ENCODE measurements around the gene AKAP9. TPM values are rescaled to one million over a fixed set of nuclear protein-coding genes. Genes with fewer than 3 reads are reported as not detected.
"Not testable (repeated sequence)": the region's sequence is repeated elsewhere in the genome, so short reads cannot be mapped to it uniquely, and the experiment has no call there.

The AKAP9 gene
- total RNA-seq, 2 experiments from 2014 or later: 21.8 to 23.6 TPM

GRCh38 chr7:91961816-91962215 is 21.2 kb downstream of the AKAP9 start:
- DNase-seq: no peak
- Mint-ChIP-seq H3K27me3 (no peaks in the 10 kb centered on the region), H3K4me3 (no peak overlapping the region), H3K9me3 (peaks cover 5% of the 10 kb centered on the region), H3K36me3 (peaks cover 10% of the 10 kb centered on the region), H3K4me1 (peaks cover 12% of the 10 kb centered on the region), H3K27ac (no peak overlapping the region)

GRCh38 chr7:91962419-91962818 is 21.8 kb downstream of the AKAP9 start:
- no peak overlapping the region for H3K27ac Mint-ChIP-seq
- H3K4me3 Mint-ChIP-seq: no peak overlapping the region
- DNase-seq: no peak
- H3K9me3 Mint-ChIP-seq: peaks cover 5% of the 10 kb centered on the region
- H3K4me1 Mint-ChIP-seq: peaks cover 18% of the 10 kb centered on the region
- H3K36me3 Mint-ChIP-seq: peaks cover 15% of the 10 kb centered on the region
- H3K27me3 Mint-ChIP-seq: no peaks in the 10 kb centered on the region

DNA sequence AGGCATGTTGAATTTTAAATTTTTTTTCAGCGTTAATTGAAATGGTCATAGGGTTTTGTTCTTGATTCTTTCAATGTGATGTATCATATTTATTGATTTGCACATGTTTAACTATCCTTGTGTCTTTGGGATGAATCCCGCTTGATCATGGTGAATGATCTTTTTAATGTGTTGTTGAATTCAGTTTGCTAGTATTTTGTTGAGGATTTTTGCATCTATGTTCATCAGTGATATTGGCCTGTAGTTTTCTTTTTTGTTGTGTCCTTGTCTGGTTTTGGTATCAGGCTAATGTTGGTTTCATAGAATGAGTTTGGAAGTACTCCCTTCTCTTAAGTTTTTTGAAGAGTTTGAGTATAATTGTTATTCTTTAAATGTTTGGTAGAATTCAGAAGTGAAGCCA is 26.9 kb downstream of the AKAP9 start:
- not testable (repeated sequence) for DNase-seq, H3K9me3 Mint-ChIP-seq, H3K4me3 Mint-ChIP-seq, H3K27me3 Mint-ChIP-seq, H3K27ac Mint-ChIP-seq
- H3K36me3 Mint-ChIP-seq: peaks cover 17% of the 10 kb centered on the region
- H3K4me1 Mint-ChIP-seq: peaks cover 31% of the 10 kb centered on the region

GRCh38 chr7:91973639-91974038 is 33.0 kb downstream of the AKAP9 start:
- Mint-ChIP-seq H3K27ac (no peak overlapping the region), H3K9me3 (no peaks in the 10 kb centered on the region), H3K4me1 (peaks cover 12% of the 10 kb centered on the region), H3K36me3 (peaks cover 4% of the 10 kb centered on the region), H3K4me3 (no peak overlapping the region), H3K27me3 (no peaks in the 10 kb centered on the region)
- DNase-seq: no peak

DNA sequence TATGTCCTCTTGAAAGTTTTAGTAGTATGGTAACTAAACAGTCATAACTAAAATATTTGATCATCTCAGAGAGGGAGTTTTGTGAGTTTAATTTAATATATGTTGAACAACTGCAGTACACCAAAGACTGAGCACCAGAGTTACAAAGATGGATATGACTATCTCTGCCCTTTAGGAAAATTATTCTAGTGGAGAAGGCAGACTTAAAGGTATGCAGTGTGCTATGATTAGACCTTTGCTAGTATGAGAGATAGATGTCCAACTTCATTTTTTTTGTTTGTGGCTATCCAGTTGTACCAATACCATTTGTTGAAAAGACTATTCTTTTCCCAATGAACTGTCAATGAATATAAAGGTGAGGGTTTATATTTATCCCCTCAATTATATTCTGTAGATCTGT is 33.4 kb downstream of the AKAP9 start:
- peaks cover 5% of the 10 kb centered on the region for H3K36me3 Mint-ChIP-seq
- no peaks in the 10 kb centered on the region for H3K9me3 Mint-ChIP-seq
- no peaks in the 10 kb centered on the region for H3K27me3 Mint-ChIP-seq
- H3K4me3 Mint-ChIP-seq: no peak overlapping the region
- no peak for DNase-seq
- peaks cover 12% of the 10 kb centered on the region for H3K4me1 Mint-ChIP-seq
- no peak overlapping the region for H3K27ac Mint-ChIP-seq

- peaks cover 2% of the 10 kb centered on the region for H3K4me1 Mint-ChIP-seq
- H3K36me3 Mint-ChIP-seq: peaks cover 7% of the 10 kb centered on the region
- no peak overlapping the region for H3K4me3 Mint-ChIP-seq
- DNase-seq: no peak
- no peak overlapping the region for H3K27ac Mint-ChIP-seq
- no peaks in the 10 kb centered on the region for H3K9me3 Mint-ChIP-seq
- H3K27me3 Mint-ChIP-seq: no peaks in the 10 kb centered on the region
Measured at GRCh38 chr7:91976743-91977142, 36.1 kb downstream of the AKAP9 start.

GRCh38 chr7:91979590-91979989 is 38.9 kb downstream of the AKAP9 start:
- H3K4me3 Mint-ChIP-seq: peak overlapping the region; percentile 34
- H3K4me1 Mint-ChIP-seq: peaks cover 10% of the 10 kb centered on the region
- H3K9me3 Mint-ChIP-seq: peaks cover 11% of the 10 kb centered on the region
- no peak for DNase-seq
- no peaks in the 10 kb centered on the region for H3K27me3 Mint-ChIP-seq
- no peak overlapping the region for H3K27ac Mint-ChIP-seq
- peaks cover 25% of the 10 kb centered on the region for H3K36me3 Mint-ChIP-seq

DNA sequence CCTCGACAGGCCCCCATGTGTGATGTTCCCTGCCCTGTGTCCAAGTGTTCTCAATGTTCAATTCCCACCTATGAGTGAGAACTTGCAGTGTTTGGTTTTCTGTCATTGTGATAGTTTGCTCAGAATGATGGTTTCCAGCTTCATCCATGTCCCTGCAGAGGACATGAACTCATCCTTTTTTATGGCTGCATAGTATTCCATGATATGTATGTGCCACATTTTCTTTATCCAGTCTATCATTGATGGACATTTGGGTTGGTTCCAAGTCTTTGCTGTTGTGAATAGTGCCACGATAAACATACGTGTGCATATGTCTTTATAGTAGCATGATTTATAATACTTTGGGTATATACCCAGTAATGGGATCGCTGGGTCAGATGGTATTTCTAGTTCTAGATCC is 41.7 kb downstream of the AKAP9 start:
- Mint-ChIP-seq H3K4me1 (peaks cover 13% of the 10 kb centered on the region), H3K36me3 (peaks cover 40% of the 10 kb centered on the region), H3K9me3 (peaks cover 11% of the 10 kb centered on the region)
- not testable (repeated sequence) for H3K27me3 Mint-ChIP-seq, H3K4me3 Mint-ChIP-seq, DNase-seq, H3K27ac Mint-ChIP-seq

DNA sequence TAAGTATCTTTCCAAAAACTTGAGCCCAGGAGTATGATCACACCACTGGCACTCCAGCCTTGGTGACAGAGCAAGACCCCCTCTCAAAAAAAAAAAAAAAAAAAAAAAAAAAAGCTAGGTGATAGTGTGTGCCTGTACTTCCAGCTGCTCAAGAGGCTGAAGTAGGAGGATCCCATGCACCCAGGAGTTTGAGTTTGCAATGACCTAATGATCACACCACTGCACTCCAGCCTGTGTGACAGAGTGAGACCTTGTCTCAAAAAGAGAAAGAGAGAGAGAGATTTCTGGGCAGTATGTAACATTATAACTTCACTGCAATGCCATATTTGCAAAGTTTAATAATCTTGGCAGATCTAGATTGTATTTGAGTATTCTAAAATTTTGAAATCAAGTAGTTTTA is 47.6 kb downstream of the AKAP9 start:
- no peak for DNase-seq
- peaks cover 3% of the 10 kb centered on the region for H3K9me3 Mint-ChIP-seq
- no peaks in the 10 kb centered on the region for H3K27me3 Mint-ChIP-seq
- H3K36me3 Mint-ChIP-seq: peaks cover 30% of the 10 kb centered on the region
- peaks cover 14% of the 10 kb centered on the region for H3K4me1 Mint-ChIP-seq
- H3K27ac Mint-ChIP-seq: no peak overlapping the region
- no peak overlapping the region for H3K4me3 Mint-ChIP-seq

DNA sequence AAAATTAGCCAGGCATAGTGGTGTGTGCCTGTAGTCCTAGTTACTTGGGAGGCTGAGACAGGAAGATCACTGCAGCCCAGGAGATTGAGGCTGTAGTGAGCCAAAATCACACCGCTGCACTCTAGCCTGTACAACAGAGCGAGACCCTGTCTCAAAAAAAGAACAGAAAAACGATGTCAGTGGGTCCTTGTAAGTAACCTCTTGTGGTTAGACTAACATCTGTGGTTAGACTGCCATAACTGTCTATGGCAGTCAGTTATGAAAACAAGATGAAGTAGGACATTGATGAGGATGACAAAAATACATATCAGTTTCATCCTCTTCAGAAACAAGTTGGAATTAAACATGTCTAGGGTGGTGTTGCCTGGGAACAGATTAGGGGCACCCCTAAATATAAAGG is 53.3 kb downstream of the AKAP9 start:
- Mint-ChIP-seq H3K4me3 (no peak overlapping the region), H3K27me3 (no peaks in the 10 kb centered on the region), H3K4me1 (no peaks in the 10 kb centered on the region), H3K27ac (no peak overlapping the region), H3K36me3 (peaks cover 21% of the 10 kb centered on the region), H3K9me3 (no peaks in the 10 kb centered on the region)
- DNase-seq: no peak

DNA sequence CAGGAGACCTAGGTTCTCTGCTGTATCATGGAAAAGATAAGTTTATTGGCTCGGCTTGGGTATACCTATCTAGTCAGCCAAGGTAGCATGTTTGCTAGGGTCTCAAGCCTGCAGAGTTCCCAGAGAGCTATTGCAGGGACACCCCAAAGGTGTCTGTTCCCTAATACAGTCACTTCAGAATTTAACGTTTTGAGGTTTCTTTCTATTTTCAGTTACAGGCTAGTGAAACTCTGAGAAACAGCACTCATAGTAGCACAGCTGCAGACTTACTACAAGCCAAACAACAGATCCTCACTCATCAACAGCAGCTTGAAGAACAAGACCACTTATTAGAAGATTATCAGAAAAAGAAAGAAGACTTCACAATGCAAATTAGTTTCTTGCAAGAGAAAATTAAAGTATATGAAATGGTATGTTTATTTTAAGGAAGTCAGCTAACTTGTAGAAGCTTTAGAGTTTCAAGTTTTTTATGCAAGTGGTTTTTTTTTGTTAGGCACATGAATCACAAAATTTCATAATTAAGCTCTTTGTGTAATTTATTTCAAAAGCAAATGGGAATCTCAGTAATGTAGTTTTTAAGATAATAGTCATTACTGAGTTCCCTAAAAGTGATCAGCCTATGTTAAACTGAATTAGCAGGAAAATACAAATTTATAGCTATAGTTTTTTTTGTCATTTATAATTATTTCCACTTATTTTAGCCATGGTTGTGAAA is 54.9 kb downstream of the AKAP9 start:
- Mint-ChIP-seq H3K36me3 (peaks cover 23% of the 10 kb centered on the region), H3K9me3 (no peaks in the 10 kb centered on the region), H3K4me3 (no peak overlapping the region), H3K27me3 (no peaks in the 10 kb centered on the region), H3K27ac (no peak overlapping the region), H3K4me1 (no peaks in the 10 kb centered on the region)
- DNase-seq: no peak

DNA sequence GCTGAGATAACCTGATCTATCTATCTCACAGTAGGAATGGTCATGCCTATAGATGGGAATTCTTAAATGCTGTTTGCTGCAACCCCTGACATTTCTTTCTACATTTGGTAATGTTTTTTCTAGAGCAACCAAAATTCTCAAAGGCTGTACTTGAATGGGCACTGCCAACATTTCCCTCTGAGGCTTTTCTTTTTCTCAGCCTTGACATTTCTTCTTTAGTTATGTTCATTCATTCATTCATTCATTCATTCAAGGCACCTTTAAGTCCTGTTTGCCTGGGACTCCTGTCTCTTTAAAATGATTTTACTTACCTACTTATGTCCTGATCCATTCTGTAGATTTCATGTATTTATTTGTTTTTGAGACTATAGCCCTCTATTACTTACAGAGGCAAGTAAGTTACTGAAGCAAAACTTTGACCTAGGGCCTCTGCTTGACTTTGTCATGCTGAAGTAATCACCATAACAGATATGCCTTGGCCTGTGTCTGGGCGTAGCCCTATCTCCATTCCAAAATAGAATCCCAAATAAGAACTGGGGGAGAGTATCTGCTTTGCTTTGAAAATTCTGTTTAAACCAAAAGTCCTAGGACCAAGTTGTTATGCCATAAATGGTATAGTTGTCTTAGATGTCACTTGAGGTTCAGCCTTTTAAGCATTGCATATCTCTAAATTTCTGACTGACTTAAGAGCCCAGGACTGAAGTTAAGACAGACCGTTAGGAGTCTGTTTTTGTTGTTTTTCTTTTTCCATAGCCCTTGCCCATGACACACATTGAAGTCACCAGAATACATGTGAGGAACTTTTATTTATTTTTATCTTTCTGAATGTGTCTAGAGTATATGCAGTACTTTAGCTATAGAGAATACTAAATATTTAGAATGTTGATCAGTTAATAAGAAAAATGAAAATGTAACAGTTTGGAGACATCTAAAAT is 59.2 kb downstream of the AKAP9 start:
- no peak for DNase-seq
- H3K27me3 Mint-ChIP-seq: no peaks in the 10 kb centered on the region
- peaks cover 2% of the 10 kb centered on the region for H3K9me3 Mint-ChIP-seq
- H3K36me3 Mint-ChIP-seq: peaks cover 49% of the 10 kb centered on the region
- peaks cover 2% of the 10 kb centered on the region for H3K4me1 Mint-ChIP-seq
- no peak overlapping the region for H3K4me3 Mint-ChIP-seq
- no peak overlapping the region for H3K27ac Mint-ChIP-seq

DNA sequence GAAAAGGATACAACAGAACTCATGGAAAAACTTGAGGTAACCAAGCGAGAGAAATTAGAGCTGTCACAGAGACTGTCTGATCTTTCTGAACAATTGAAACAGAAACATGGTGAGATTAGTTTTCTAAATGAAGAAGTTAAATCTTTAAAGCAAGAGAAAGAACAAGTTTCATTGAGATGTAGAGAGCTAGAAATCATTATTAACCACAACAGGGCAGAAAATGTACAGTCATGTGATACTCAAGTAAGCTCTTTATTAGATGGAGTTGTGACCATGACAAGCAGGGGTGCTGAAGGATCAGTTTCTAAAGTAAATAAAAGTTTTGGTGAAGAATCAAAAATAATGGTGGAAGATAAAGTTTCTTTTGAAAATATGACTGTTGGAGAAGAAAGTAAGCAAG is 62.1 kb downstream of the AKAP9 start:
- Mint-ChIP-seq H3K4me3 (no peak overlapping the region), H3K27ac (no peak overlapping the region), H3K9me3 (peaks cover 2% of the 10 kb centered on the region), H3K4me1 (peaks cover 2% of the 10 kb centered on the region), H3K36me3 (peaks cover 54% of the 10 kb centered on the region), H3K27me3 (no peaks in the 10 kb centered on the region)
- DNase-seq: no peak

- DNase-seq: no peak
- Mint-ChIP-seq H3K36me3 (peaks cover 61% of the 10 kb centered on the region), H3K4me3 (no peak overlapping the region), H3K4me1 (peaks cover 2% of the 10 kb centered on the region), H3K9me3 (peaks cover 12% of the 10 kb centered on the region), H3K27me3 (no peaks in the 10 kb centered on the region), H3K27ac (no peak overlapping the region)
Measured at GRCh38 chr7:92006046-92006445, 65.4 kb downstream of the AKAP9 start.

DNA sequence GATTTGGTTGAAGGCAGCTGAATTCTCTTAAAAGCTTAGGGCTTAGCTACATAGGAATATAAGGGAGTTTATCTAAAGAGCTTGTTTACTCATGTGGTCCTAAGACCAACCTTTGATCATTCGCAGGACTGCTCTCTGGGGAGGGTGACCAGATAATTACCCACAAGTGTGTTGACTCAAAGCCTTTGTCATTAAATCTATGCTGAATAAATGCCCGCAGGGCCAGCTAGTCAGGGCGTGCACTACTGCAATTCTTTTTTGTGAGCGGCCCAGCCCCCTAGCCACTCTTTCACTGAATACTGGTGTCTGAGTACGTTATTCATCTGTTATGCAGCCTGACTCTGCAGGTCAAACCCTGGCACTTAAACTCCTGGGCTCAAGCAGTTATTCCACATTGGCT is 69.6 kb downstream of the AKAP9 start:
- H3K4me3 Mint-ChIP-seq: no peak overlapping the region
- no peaks in the 10 kb centered on the region for H3K27me3 Mint-ChIP-seq
- H3K27ac Mint-ChIP-seq: no peak overlapping the region
- peaks cover 9% of the 10 kb centered on the region for H3K9me3 Mint-ChIP-seq
- H3K36me3 Mint-ChIP-seq: peaks cover 42% of the 10 kb centered on the region
- H3K4me1 Mint-ChIP-seq: no peaks in the 10 kb centered on the region
- no peak for DNase-seq
